HS-27A (cell line): ENCODE measurements around the gene ZFHX3.

Experiments
- DNase-seq: peaks from one replicate; pipeline ENCODE4 v3.0.0-alpha.2; 2012; ENCODE audit warnings: low read depth, missing footprints

ZFHX3 gene

DNA sequence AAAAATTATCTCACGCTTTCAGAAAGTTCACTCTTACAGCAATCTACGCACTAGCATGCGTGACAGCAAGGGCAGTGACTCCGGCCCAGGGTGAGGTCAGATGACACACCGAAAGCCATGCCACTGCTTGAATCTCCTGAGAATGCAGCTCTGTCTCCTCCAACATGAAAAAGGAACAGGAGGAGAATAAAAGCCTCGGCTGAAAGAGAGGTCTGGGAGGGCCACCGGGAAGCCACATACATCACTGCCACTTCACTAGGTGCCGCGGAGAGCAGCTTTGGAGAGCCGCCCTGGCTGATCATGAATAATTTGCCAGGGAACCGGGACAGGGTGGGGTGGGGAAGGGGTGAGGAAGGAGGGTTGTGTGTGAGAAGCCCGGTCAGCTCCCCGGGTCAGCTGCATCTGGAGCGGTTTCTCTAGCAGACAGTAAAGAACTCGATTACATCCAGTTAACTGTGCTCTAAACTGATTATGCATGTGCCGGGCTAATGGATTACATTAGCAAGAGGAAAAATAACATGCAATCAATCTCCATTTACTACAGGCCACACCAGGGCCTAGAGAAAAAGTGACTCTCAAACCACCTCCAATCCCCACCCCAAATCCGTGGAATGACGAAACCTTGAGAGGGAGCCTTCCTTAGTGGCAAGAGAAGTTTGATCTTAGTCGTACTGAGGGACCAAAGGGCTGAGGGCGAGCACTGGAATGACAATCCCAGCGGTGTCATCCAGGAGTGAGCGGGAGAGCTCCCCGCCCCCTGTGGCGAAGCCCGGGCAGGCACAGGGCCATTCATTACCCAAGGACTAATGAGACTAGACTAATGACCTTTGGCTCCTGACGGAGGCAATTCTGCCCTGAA lies 100.3 kb downstream of the ZFHX3 start:
- DNase-seq: no peak

DNA sequence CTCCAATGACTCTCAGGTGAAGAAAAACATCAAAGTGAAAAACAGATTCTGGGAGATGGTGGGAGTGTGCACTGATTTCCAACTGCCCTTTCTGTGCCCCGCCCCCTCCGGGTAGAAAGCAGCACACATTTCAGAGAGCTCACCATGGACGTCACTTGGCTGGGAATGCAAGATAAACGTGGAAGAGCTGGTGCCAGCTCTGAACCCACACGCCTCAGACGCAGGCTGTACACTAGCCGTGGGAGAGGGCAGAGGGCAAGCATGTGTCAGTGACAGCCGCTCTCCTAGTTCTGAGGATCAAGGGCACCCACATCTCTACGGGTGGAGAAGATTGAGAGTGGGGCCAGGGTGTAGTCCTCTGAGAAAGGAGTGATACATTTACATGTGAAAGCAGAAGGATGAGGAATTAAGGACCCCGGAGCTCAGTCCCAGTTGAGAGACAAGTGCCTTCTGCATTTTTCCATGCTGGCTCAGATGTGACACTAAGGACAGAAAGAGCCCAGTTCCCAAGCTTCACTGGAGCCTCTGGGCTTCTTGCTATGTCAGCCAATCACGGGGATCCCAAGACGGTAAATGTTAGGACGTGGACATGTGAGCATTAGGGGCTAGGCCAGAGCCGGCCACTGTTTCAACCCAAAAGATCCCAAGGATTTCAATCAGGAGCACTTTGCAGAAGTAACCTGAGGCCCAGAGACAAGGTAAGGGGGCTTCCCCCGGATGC lies 101.3 kb downstream of the ZFHX3 start:
- no peak for DNase-seq

DNA sequence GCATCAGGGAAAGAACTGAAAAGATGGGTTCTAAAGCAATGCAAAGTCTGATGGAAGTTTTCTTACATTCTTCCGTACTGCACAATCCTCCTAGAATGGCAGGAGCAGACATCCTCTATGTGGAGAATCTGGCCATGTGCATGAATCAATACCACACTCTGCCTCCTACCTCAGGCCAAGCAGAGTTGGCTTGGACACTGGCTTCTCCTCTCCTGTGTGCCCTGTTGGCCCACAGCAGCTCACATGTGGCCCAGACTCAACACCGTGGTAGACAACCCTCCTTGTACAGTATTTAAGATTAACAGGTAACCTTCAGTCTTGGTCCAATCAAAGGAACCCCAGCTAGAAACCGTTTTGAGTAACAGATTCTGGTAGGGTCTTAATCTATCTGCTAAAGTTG lies 101.9 kb downstream of the ZFHX3 start:
- no peak for DNase-seq

DNA sequence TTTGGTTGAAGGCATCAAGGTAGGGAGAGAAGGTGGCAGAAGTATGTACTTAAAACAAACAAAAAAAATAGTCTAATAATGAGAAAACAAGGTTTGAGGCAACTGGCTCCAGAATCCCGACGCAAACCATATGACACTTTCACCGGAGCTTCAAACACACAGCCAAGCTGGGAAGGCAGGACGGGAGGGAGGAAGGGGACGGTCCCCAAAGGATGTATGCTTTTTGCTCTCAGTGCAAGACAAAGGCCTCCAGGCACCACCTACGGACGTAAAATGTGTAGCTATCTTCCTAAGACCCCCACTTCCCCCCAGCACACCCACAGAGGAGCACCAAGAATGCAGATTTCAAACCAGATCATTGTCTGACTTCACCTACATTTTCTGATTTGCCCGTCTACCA lies 102.3 kb downstream of the ZFHX3 start:
- no peak for DNase-seq

DNA sequence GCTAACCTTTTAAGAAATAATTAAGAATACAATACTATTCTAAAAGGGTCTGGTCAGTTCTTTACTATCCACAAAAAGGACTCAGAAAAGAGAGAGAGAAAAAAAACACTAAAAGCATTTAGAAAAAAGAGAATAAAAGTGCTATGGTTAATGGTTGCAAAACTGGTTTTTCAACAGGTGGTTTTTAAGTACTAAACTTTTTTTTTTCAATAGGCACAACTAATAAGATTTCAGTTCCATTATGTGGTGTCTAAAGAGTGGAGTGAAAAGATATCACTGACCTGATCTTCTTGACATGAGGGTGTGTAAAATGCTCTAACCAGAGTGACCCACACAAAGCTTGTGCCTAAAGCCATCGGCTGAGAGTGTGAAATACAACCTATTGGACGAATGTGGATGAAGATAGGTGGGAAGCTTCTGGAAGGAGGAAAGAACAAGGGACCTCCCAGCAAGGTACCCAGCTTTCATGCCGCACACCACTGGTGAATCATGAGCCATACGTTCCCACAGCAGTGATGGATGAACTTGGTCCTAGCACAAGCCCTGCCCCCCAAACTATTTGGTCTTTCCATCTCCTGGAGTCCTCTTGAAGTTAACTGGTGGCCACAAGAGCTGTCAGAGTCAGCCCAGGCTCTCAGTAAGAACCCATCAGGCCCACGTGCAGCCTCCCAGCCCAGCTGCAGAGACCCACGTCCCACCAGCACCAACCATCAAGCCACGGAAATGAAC lies 103.0 kb downstream of the ZFHX3 start:
- no peak for DNase-seq

DNA sequence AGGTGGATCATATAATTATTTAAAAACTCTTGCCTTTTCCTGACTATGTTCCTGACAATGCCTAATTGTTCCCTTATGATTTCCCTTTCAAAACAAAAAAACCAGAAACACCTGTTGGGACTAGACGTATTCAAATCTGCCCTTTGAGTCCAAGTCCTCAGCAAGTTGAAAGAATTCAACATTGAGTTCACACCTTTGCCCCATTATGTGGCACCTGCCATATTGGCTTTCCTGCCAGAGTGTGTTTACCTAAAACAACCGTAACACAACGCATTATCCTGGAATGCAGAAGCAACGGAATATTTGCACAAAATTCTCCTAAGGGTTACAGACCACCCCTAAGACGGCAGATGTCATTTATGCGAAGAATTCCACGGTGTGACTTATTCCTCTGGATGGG lies 105.9 kb downstream of the ZFHX3 start:
- no peak for DNase-seq

DNA sequence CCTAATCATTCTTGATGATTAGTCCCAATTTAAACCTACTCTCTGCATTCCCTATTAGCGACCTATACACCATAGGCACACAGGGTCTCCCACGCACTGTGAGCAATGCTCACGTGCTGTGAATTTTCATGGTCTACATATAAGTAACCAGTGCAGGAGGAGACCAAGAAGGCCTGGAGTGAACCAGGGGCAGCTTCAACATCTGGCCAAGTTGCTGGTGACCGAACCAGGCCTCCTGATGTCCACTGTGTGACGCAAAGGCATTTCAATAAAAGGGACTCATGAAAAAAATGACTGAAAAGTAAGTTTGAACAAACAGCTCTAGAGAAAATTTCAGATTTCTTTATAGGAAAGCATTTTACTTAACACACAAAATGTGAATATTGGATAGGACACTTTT lies 107.0 kb downstream of the ZFHX3 start:
- DNase-seq: no peak

DNA sequence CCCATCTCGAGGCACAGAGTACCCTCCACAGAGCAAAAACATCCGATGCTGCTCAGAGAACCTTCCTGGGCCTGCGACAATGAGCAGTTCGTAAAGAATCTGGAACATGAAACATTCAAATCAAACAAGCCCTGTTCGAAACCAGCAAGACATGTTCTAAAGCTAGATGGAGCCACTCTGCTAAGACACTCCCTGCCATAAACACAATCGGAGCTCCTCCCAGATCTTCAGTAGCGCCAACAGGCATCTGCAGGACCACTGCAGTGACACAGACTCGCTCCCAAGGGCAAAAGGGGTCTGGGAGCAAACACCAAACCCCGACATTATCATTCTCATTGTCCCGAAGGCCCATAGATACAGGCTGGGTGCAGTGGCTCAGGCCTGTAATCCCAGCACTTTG lies 108.7 kb downstream of the ZFHX3 start:
- no peak for DNase-seq

DNA sequence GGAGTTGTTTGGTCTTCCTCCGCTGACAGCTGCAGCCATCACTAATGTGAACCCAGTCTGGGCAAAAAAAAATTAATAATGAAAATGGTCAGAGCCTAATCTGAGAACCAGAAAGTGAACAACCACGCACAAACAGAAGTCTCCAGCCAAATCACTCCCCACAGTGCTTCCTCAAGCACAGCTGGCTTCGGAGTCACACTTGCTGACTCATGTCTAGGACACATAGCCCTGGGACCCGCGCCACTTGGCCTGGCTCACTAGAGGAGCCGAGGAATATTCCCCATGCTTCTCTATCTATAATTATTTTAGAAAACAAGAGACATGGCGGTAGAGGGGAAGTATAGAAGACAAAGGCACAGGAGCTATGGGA lies 109.1 kb downstream of the ZFHX3 start:
- no peak for DNase-seq

DNA sequence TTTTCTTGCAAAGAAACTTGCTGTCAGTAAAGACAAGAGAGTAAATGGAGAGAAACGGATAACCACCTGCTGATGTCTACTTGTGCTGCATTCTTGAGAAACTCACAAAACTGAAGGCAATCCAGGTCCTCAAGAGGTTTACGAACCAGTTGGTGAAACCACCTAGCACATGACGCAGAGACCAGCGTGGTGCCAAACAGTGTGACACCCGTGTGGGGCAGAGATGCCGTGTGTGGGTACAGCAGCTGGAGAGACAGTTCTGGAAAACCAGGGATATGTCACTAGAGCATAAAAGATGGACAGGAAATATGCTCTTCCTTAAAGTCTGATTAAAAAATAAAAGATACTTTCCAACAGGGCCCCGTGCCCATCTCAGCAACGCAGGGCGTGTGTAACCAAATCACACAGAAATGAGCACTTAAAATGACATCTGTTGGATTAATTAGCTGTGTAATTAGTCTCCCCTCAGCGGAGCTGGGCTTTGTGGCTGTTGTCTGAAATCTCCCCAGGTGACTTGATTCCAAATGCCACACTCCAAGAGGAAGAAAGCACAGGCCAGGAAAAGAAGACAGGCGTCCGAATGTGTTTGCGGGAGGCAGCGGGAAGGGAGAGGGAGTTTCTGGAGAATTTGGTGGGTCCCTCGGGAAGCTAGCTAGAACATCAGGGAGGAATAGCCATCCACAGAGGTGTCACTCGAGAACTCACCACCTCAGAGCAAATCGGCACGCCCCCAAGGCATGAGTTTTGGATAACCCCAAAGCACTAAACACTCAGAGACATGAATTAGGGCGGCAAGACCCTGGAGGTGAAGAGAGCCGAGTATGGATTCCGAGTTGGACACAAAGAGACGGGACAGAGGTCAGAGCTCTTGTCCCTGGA lies 109.8 kb downstream of the ZFHX3 start:
- no peak for DNase-seq

DNA sequence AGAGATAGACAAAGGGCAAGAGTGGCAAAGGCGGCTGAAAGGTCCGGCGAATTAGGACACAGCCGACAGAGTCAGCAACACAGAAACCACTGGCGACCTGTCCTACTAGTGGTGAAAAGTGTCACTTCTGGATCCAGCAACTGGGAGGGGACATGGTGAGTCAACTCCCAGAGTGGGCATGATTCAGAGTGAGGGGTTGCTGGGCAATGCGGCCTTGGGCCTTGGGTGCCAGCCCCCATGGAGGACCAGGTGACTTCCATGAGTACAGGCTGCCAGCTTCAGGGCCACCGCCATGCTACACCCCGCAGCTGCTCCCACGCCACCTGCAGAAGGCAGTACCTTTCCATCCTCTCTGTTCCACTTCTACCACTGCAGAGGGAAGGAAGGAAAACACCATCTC lies 110.6 kb downstream of the ZFHX3 start:
- DNase-seq: no peak

DNA sequence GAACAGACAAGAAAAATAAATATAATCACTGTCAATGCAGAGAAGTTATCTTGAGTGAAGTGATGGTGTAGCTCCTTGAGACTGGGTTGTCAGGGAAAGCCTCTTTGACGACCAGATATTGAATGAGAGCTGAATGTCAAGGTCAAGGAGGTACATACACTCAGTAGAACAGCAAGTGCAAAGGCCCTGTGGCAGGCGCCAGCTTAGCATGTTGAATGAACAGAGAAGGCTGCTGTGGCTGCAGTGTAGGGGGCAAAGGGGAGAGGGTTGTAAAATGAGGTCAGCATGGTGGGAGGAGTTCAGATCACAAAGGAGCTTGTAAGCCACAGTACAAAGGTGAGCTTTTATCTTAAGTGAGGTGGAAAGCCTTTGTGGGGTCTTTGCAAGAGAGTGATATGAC lies 111.5 kb downstream of the ZFHX3 start:
- no peak for DNase-seq

DNA sequence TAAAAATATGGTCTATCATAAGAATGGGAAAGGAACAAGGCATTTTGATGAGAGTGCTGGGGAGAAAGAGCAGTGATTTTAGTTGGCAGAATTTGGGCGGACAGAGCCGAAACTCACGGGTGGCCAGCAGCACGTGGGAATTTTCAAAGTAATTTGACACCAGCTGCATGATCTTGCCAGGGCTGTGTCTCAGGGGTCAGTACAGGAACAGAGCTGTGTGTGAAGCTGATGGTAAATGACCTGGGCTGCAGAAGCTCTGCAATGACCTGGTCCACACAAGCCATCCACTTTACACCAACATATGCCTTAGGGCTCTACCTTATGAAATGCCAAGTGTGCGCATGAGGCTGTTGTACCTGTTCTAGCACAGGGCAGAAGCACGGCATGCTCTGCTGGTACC lies 112.0 kb downstream of the ZFHX3 start:
- DNase-seq: no peak

DNA sequence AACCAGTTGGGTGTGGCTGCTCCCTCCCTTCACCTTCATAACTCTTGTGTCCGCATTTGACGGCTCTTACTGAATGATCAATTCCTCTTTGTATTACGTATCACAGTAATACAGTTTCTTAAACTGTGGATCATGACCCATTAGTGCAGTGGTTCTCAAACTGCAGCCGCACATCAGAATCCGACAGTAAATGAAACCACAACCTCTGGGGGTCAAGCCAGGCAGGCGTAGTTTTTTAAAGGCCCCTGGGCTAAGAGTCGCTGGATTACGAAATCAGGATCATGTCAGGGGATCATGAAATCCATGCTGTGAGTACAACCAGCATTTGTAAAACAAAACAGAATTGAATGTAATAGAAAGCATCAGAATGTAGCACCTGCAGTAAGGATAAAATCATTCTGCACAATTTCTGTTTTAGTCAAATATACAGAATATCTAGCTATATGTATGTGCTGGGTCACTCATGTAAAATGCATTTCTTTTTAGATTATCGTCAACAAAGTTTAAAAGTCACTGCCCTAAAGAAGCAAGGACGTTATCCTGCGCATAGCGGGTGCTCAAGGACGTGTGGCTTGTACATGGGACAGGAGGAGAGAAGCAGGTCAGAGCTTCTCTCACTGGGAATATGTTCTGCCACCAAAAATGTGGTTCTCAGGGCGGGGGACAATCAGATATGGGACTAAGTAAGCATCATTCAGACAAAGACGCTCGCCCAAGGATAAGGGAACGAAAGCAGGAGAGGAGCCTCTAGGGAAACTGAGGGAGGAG lies 113.1 kb downstream of the ZFHX3 start:
- no peak for DNase-seq

DNA sequence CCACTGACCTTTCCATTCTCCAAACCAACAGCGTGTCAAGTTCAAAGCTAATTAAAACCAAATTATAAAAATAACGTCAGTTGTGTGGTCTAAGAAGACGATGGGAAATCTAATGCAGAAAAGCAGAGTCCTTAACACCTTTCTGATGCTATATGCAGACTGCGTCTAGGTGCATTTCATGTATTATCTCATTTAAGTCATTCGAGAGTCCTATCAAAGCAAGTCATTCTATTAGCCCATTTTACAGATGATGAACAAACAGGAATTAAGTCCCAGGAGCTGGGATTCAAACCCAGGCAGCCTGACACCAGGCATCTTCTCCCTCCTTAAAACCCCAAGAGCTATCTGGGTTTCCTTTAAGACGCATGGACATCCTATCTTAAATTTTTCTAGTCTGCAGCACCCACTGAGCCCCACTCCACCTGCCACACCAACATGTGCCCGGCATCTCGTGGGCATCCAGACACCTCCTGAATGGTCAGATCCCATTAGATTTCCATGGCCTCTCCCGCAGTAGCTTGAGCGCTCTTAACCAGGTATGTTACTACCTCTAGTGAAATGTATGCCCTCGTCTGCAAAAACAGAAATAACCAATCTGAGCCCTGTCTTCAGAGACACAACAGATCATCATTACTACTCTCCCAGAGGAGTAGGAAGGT lies 115.1 kb downstream of the ZFHX3 start:
- DNase-seq: no peak

DNA sequence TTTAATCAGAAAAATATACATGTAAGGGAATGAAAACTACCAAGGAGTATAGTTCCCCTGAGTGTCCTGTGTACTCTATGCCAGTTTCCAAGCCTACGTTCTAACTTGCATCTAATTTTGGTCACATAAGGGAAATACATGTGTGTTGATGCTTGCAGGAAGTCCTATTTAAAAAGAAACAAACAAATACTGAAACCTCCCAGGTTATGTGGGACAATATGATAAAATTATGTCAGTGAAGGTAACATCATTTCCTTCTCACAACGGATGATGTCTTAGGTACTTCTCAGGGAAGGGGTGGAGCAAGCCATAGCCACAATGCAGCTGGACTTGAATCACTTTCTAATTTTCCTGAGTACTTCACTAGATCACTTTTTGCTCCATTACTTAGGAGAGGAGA lies 115.9 kb downstream of the ZFHX3 start:
- no peak for DNase-seq

DNA sequence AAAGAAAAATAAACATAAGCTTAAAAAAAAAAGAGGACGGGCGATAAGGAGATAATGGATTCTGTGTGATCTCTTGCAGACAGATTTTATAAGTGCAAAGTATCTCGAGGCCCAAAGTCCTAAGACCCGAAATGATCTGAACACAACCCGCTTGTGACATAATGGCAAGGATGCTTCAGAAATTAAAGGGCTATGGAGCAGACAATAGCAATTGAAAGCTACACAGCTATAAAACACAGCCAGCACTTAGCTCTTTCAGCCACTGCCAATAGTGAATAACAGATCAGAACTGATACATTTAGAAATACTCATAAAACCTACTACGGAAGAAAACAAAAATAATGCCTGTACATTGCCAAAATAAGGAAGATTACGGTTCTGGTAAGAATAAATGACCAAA lies 117.5 kb downstream of the ZFHX3 start:
- no peak for DNase-seq

DNA sequence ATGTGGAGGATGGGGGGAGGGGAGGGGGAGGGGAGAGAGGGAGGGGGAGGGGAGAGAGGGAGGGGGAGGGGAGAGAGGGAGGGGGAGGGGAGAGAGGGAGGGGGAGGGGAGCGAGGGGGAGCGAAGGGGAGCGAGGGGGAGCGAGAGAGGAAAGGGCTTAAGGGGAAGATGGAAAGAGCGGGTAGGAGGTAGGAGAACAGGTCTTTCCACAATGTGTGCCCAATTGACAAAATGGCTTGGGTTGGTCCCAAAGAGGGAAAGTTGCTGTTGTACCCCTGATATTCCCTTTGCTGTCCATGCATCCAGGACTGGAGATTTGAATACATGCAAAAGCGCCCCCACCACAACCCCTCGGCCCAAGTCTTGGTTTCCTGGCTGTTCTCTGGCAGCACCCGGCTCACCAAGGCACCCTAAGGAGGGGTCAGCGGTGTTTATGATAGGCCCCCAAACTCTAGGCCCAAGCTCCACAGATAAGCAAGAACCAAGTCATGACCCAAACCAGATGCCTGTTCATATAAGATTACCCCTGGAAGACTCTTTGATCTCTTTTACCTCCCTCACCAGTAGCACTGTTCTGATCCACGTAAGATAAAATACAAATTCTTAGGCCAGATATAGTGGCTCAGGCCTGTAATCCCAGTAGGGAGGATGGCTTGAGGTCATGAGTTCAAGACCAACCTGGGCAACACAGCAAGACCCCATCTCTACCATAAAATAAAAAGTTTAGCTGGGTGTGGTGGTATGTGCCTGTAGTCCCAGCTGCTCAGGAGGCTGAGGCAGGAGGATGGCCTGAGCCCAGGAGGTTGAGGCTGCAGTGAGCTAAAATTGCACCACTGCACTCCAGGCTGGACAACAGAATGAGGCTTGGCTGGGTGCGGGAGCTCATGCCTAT lies 119.6 kb downstream of the ZFHX3 start:
- no peak for DNase-seq

DNA sequence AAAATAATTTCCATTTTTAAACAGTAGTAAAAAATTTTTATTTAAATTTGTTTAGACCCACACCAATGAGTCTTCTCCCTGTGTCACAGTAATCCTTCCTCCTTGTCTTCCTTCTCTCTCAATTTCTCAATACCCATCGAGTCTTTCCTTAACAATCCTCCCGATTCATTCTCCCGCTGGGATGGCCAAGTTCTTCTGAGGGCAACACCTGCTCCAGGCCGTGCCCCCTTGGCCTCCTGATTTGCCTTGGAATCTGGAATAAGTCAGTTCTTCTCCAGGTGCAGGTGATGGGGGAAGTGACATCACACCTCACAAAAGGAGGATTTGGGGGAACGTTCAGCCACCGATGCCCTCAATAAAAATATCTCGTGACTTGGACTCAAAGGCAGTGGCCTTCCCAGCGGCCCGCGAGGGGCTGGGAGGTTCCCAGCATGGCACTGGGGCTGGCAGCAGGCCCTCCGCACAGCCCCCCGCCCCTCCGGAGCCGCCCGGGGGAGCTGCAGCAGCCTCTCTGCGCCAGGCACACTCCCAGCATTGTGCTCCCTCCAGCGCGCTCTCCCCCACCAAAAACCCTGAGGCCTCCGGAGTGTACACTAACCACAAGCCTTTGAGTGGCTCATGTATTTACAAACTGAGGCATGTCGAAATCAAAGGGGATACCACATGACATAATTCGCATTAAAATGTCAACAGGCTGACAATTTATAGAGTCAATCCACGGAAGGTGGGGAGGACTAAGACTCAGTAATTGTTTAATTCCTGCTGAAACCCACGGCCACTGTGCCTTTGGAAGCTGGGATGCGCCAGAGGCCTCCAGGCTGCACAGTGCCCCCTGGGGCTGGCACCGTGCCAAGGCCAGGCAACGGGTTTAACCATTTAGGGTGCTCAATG lies 120.5 kb downstream of the ZFHX3 start:
- DNase-seq: no peak
